Bladder microvascular endothelial cell (primary cell): ENCODE data around the gene CD79B. TPM values are rescaled to one million over a fixed set of nuclear protein-coding genes. Genes with fewer than 3 reads are reported as not detected.

ENCODE experiments used
- total RNA-seq: library from RNA; depleted of rRNA; stranded (reverse); fragments of >200 nt; gene quantifications from 2 replicates; pipeline ENCODE4 v1.2.3, GENCODE V29; 2014

The CD79B gene
- total RNA-seq = 1.1 and 13.4 TPM in 2 replicates

DNA sequence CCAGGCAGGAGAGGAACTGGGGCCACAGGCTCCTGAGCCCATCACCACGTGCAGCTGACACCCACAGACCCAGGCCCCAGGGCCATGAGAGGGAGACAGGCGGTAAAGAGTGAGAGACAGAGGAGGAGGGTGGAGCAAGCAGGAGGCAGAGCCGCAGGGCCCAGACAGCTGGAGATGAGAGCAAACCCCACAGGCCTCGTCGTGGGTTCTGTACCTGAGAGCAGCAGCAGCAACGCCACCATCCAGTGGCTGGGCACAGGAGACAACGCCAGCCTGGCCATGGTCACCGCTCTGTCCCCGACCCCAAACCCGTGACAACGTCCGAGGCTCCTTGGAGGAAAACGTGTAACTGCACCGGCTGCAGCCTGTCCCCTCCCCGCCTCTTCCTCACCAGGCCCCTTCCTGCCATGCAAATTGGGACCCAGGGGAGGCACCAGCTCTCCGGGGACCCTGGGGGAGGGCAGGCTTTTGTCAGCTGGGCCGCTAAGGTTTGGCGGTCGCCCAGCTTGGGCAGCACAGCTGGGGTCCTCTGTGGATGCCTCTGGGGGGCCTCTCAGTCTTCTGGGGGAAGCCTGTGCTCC lies at the start of gene CD79B:
CD79B (minus strand) TSS at position 351 of the 581 bp plus-strand sequence; CDS start at position 281, 70 bp downstream.

DNA sequence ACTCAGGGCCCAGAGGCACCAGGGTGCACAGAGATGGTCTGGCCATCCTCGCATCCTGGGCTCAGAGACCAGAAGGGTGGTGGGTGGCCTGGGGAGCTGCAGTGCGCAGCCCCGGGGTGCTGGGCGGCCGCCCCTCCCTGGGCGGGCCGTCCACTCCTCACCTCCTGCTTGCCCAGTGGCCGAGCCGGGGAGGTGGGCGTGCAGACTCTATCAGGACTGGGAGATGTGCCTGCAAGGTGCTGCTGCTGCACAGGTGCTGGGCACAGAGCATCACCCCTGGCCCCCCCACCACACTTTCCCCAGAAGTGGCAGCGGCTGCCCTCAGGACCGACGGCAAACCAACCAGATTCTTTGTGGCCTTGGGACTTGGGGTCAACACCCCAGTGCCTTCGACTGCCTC lies 40.7 kb upstream of the CD79B start, which contains the start of gene SCN4A:
SCN4A (minus strand) TSS at position 123 of the 400 bp plus-strand sequence; CDS start at position 46, 77 bp downstream.

DNA sequence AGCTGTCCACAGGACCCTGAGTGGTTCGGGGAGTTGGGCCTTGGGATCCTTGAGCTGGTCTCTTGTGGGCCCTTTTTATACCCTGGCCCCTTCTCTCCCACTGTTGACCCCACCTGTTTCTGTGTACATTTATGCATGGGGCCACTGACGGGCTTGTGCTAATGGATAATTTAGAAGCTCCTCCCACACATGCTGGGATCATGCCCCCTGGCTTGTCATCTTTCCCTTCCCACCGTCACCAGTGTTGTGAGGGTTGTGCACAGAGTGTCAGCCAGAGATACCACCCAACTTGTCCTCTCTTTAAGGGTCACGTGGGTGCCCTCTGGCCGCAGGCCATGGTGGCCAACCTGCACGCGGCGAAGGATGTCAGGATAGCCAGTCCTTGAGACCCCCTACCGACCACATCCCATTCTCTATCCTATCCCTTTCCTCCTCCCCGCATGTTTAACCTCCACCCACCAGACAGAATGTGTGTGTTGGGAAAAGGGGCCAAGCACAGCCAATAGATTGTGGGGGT lies 13.3 kb downstream of the CD79B start, which contains the start of gene GH1:
GH1 (minus strand) TSS at position 51 of the 517 bp plus-strand sequence. CDS start 63 bp downstream, outside the sequence.

DNA sequence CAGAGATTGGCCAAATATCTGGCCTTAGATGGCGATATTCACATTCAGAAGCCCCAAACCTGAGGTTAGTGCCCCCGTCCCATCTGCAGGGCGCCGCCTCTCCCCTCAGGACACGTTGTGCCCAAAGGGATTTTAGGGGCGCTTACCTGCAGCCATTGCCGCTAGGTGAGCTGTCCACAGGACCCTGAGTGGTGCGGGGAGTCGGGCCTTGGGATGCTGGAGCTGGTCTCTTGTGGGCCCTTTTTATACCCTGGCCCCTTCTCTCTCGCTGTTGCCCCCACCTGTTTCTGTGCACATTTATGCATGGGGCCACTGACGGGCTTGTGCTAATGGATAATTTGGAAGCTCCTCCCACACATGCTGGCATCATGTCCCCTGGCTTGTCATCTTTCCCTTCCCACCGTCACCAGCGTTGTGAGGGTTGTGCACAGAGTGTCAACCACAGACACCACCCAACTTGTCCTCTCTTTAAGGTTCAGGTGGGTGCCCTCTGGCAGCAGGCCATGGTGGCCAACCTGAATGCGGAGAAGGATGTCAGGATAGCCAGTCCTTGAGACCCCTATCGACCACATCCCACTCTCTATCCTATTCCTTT lies 21.0 kb downstream of the CD79B start, which contains the start of gene CSHL1:
CSHL1 (minus strand) TSS at position 218 of the 595 bp plus-strand sequence; CDS start at position 156, 62 bp downstream.

DNA sequence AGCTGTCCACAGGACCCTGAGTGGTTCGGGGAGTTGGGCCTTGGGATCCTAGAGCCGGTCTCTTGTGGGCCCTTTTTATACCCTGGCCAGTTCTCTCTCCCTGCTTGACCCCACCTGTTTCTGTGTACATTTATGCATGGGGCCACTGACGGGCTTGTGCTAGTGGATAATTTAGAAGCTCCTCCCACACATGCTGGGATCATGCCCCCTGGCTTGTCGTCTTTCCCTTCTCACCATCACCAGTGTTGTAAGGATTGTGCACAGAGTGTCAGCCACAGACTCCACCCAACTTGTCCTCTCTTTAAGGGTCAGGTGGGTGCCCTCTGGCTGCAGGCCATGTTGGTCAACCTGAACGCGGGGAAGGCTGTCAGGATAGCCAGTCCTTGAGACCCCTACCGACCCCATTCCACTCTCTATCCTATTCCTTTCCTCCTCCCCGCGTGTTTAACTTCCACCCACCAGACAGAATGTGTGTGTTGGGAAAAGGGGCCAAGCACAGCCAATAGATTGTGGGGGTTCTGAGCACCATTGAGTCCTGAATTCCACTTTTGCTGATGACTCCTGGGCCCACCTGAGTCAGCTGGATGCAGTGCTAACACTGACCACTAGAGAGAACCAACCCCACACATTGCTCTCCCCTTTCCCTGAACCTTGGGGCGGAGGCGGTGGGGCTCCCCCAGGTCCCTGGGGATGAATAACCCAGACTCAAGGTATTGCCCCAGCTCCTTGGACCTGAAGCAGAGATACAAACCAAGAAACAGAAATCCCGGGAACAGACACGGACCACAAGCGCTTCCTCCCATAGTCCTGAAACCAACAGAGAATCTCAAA lies 35.4 kb downstream of the CD79B start, which contains the start of gene CSH1:
CSH1 (minus strand) TSS at position 51 of the 831 bp plus-strand sequence. CDS start 63 bp downstream, outside the sequence.

DNA sequence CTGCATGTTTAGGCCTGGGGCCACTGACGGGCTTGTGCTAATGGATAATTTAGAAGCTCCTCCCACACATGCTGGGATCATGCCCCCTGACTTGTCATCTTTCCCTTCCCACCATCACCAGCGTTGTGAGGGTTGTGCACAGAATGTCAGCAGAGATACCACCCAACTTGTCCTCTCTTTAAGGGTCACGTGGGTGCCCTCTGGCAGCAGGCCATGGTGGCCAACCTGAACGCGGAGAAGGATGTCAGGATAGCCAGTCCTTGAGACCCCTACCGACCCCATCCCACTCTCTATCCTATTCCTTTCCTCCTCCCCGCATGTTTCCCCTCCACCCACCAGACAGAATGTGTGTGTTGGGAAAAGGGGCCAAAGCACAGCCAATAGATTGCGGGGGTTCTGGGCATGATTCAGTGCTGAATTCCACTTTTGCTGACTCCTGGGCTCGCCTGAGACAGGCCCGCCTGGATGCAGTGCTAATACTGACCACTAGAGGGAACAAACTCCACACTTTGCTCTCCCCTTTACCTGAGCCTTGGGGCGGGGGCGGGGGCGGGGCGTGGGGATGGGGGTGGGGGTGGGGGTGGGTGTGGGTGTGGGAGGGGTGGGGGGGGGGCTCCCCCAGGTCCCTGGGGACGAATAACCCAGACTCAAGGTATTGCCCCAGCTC lies 50.1 kb downstream of the CD79B start, which contains the start of gene GH2:
GH2 (minus strand) TSS at position 10 of the 667 bp plus-strand sequence. CDS start 143 bp downstream, outside the sequence.

Other genes starting within 250 kb of the CD79B start
- 16.8 and 47.2 TPM in 2 replicates for gene LIMD2, start 232.2 kb downstream of the CD79B start, total RNA-seq
- gene STRADA, start 190.5 kb downstream of the CD79B start, total RNA-seq = 11.2 and 34.4 TPM in 2 replicates
- 55.9 and 156 TPM in 2 replicates for gene CCDC47, start 158.7 kb downstream of the CD79B start, total RNA-seq
- gene DDX42, start 158.2 kb downstream of the CD79B start, total RNA-seq = 42.3 and 118 TPM in 2 replicates
- 75.3 and 103 TPM in 2 replicates for gene PSMC5, start 104.9 kb downstream of the CD79B start, total RNA-seq
- 60.9 and 67.0 TPM in 2 replicates for gene FTSJ3, start 104.7 kb downstream of the CD79B start, total RNA-seq
- 55.8 and 65.7 TPM in 2 replicates for gene SMARCD2, start 89.6 kb downstream of the CD79B start, total RNA-seq
- gene CSH2, start 58.7 kb downstream of the CD79B start, total RNA-seq = not detected in 2 replicates
- not detected in 2 replicates for gene GH2, start 50.4 kb downstream of the CD79B start, total RNA-seq
- not detected in 2 replicates for gene CSH1, start 35.8 kb downstream of the CD79B start, total RNA-seq
- gene CSHL1, start 21.1 kb downstream of the CD79B start, total RNA-seq = not detected in 2 replicates
- gene GH1, start 13.5 kb downstream of the CD79B start, total RNA-seq = not detected in 2 replicates
- gene SCN4A, start 40.6 kb upstream of the CD79B start, total RNA-seq = under 0.01 TPM in 2 replicates
- 0.32 and 0.44 TPM in 2 replicates for gene PRR29, start 66.0 kb upstream of the CD79B start, total RNA-seq
- gene ICAM2, start 88.3 kb upstream of the CD79B start, total RNA-seq = 398 and 432 TPM in 2 replicates
- gene ERN1, start 197.8 kb upstream of the CD79B start, total RNA-seq = 7.0 and 17.6 TPM in 2 replicates